OCI-LY7 (cell line): ENCODE results near the gene POLR2F. TPM values are rescaled to one million over a fixed set of nuclear protein-coding genes. Genes with fewer than 3 reads are reported as not detected.

Source experiments
- BruUV-seq: library from RNA; stranded (reverse); fragments of 400-500 nt; replicated peaks from 2 replicates; lab custom pipeline; 2021; lab: Mats Ljungman, UMichigan
- CTCF ChIA-PET: fragments of 300-600 bp; sonication (Branson Sonifier 250); formaldehyde crosslinking; loops from one replicate; lab custom pipeline; 2022; ENCODE audit warnings: antibody characterized with exemption; ENCODE audit not compliant: unreplicated experiment; lab: Charles Lee
- POLR2A ChIA-PET: fragments of 300-600 bp; sonication (Branson Sonifier 250); formaldehyde crosslinking; loops from one replicate; lab custom pipeline; 2022; ENCODE audit warnings: antibody characterized with exemption; lab: Charles Lee
- DNase-seq: peaks from one replicate; pipeline ENCODE4 v3.0.0-alpha.2; 2015; ENCODE audit warnings: low spot score
- H2AFZ ChIP-seq: fragments of 200-600 bp; sonication (generic), shearing (Covaris generic); 2 replicates; pipeline ENCODE4 v1.6.1; 2014; ENCODE audit warnings: mild to moderate bottlenecking, antibody characterized with exemption, low read length, moderate library complexity
- H3K27ac ChIP-seq: fragments of 200-600 bp; sonication (generic); 2 replicates; pipeline ENCODE4 v1.5.1; 2014; ENCODE audit warnings: mixed run types, low read depth, mild to moderate bottlenecking, moderate library complexity, low read length, inconsistent platforms; ENCODE audit not compliant: poor library complexity, severe bottlenecking
- H3K36me3 ChIP-seq: fragments of 200-600 bp; sonication (generic); 2 replicates; pipeline ENCODE4 v1.6.1; 2014; ENCODE audit warnings: mild to moderate bottlenecking, antibody characterized with exemption, low read length, moderate library complexity, mixed read lengths; ENCODE audit not compliant: insufficient read depth
- H3K4me1 ChIP-seq: fragments of 200-600 bp; sonication (generic); 2 replicates; pipeline ENCODE4 v1.5.1; 2014; ENCODE audit warnings: mild to moderate bottlenecking, low read length; ENCODE audit not compliant: insufficient read depth, poor library complexity, severe bottlenecking
- H3K4me2 ChIP-seq: fragments of 200-600 bp; sonication (generic); 2 replicates; pipeline ENCODE4 v1.6.1; 2014; ENCODE audit warnings: mild to moderate bottlenecking, low read length
- H3K4me3 ChIP-seq: fragments of 200-600 bp; sonication (generic); 2 replicates; pipeline ENCODE4 v1.5.1; 2014; ENCODE audit warnings: mild to moderate bottlenecking, low read depth, low read length; ENCODE audit not compliant: poor library complexity, severe bottlenecking
- H3K79me2 ChIP-seq: fragments of 200-600 bp; sonication (generic); 2 replicates; pipeline ENCODE4 v1.6.1; 2016; ENCODE audit warnings: low read depth, mild to moderate bottlenecking, low read length, moderate library complexity, mixed read lengths; ENCODE audit not compliant: insufficient read depth
- H3K9me2 ChIP-seq: fragments of 200-600 bp; sonication (generic); 2 replicates; pipeline ENCODE4 v1.6.1; 2016; ENCODE audit warnings: mild to moderate bottlenecking, low read length, mixed read lengths; ENCODE audit not compliant: insufficient read depth
- H3K9me3 ChIP-seq: fragments of 200-600 bp; sonication (generic); 2 replicates; pipeline ENCODE4 v1.6.1; 2014; ENCODE audit warnings: mild to moderate bottlenecking, mixed run types, low read length, mixed read lengths
- H4K20me1 ChIP-seq: fragments of 200-600 bp; sonication (generic); 2 replicates; pipeline ENCODE4 v1.6.1; 2014; ENCODE audit warnings: mild to moderate bottlenecking, antibody characterized with exemption, low read length, moderate library complexity, mixed read lengths; ENCODE audit not compliant: insufficient read depth
- EZH2phosphoT487 ChIP-seq: fragments of 200-600 bp; sonication (generic); IDR thresholded peaks from 2 replicates; pipeline ENCODE4 v1.6.1; 2018; ENCODE audit warnings: low read depth, borderline replicate concordance, mild to moderate bottlenecking, mixed run types, antibody characterized with exemption, low read length, moderate library complexity, mixed read lengths
- intact Hi-C: fragments of 100-400 bp; cut with micrococcal nuclease; formaldehyde crosslinking; loops from one replicate; pipeline ENCODE4 v1.10.0; 2022; ENCODE audit not compliant: unreplicated experiment
- total RNA-seq, 2 experiments: library from RNA; depleted of rRNA in 1 of 2; stranded (reverse); fragments of >200 nt in 1 of 2; shearing (Covaris generic) in 1 of 2; gene quantifications; 2 replicates each; pipeline ENCODE4 v1.2.3, GENCODE V29; 2014 to 2022
- TF ChIP-seq, protein P1 (sequence below): fragments of 200-600 bp; sonication (generic); conservative IDR thresholded peaks from 2 replicates; pipeline ENCODE4 v1.5.1; 2014; ENCODE audit warnings: mild to moderate bottlenecking, antibody characterized with exemption, low read length, moderate library complexity, mixed read lengths

POLR2F gene
- total RNA-seq, 2 experiments from 2014 or later, result 71.2 to 85.9 TPM

DNA sequence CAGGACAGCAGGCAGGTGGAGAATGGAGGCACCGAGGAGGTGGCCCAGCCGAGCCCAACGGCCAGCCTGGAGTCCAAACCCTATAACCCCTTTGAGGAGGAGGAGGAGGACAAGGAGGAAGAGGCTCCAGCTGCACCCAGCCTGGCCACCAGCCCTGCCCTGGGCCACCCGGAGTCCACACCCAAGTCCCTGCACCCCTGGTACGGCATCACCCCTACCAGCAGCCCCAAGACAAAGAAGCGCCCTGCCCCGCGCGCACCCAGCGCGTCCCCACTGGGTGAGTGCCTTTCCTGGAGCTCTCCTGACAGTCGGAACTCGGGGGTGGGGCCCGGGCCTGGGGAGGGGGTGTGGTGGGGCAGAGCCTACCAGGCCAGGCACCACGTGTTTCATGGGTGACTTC lies 27.7 kb upstream of the POLR2F start:
- POLR2A ChIA-PET, result interaction anchor here (0.7 kb wide), 1 partner anchor 16 kb away, joined by 3 read pairs; no protein-coding TSS in a partner anchor
- no peaks in the 10 kb centered on the region for H3K9me2 ChIP-seq

GRCh38 chr22:37926358-37926757 lies 27.1 kb upstream of the POLR2F start:
- H3K4me3 ChIP-seq, result no peak overlapping the region
- H3K79me2 ChIP-seq, result no peaks in the 10 kb centered on the region
- H3K36me3 ChIP-seq, result peaks cover 6% of the 10 kb centered on the region; the same call in 1 of the 2 replicates
- peaks cover 12% of the 10 kb centered on the region for H3K4me1 ChIP-seq
- no peaks in the 10 kb centered on the region for H3K9me2 ChIP-seq
- no peak overlapping the region for H2AFZ ChIP-seq
- TF ChIP-seq, protein P1, sequence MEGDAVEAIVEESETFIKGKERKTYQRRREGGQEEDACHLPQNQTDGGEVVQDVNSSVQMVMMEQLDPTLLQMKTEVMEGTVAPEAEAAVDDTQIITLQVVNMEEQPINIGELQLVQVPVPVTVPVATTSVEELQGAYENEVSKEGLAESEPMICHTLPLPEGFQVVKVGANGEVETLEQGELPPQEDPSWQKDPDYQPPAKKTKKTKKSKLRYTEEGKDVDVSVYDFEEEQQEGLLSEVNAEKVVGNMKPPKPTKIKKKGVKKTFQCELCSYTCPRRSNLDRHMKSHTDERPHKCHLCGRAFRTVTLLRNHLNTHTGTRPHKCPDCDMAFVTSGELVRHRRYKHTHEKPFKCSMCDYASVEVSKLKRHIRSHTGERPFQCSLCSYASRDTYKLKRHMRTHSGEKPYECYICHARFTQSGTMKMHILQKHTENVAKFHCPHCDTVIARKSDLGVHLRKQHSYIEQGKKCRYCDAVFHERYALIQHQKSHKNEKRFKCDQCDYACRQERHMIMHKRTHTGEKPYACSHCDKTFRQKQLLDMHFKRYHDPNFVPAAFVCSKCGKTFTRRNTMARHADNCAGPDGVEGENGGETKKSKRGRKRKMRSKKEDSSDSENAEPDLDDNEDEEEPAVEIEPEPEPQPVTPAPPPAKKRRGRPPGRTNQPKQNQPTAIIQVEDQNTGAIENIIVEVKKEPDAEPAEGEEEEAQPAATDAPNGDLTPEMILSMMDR, result no peak
- no peak for TF ChIP-seq EZH2phosphoT487
- CTCF ChIA-PET, result no interaction called here
- no peaks in the 10 kb centered on the region for H4K20me1 ChIP-seq
- no TSS peak for BruUV-seq
- intact Hi-C loops, result no loop called here
- no peak overlapping the region for H3K4me2 ChIP-seq
- no peak for DNase-seq
- POLR2A ChIA-PET, result no interaction called here
- H3K27ac ChIP-seq, result no peak overlapping the region
- no peaks in the 10 kb centered on the region for H3K9me3 ChIP-seq

More for the DNA sequence above, 27.7 kb upstream of the POLR2F start:
- Histone ChIP-seq H3K4me2 (no peak overlapping the region), H3K9me3 (no peaks in the 10 kb centered on the region), H2AFZ (no peak overlapping the region), H3K27ac (no peak overlapping the region), H3K4me1 (peaks cover 6% of the 10 kb centered on the region), H3K79me2 (no peaks in the 10 kb centered on the region), H4K20me1 (no peaks in the 10 kb centered on the region), H3K36me3 (peaks cover 6% of the 10 kb centered on the region; the same call in 1 of the 2 replicates), H3K4me3 (no peak overlapping the region)
- CTCF ChIA-PET, result interaction anchor here (0.6 kb wide), 1 partner anchor 320 kb away, joined by 6 read pairs; no protein-coding TSS in a partner anchor
- no peak for TF ChIP-seq EZH2phosphoT487
- TF ChIP-seq, protein P1, result no peak
- intact Hi-C loops, result no loop called here
- no TSS peak for BruUV-seq
- DNase-seq, result no peak

DNA sequence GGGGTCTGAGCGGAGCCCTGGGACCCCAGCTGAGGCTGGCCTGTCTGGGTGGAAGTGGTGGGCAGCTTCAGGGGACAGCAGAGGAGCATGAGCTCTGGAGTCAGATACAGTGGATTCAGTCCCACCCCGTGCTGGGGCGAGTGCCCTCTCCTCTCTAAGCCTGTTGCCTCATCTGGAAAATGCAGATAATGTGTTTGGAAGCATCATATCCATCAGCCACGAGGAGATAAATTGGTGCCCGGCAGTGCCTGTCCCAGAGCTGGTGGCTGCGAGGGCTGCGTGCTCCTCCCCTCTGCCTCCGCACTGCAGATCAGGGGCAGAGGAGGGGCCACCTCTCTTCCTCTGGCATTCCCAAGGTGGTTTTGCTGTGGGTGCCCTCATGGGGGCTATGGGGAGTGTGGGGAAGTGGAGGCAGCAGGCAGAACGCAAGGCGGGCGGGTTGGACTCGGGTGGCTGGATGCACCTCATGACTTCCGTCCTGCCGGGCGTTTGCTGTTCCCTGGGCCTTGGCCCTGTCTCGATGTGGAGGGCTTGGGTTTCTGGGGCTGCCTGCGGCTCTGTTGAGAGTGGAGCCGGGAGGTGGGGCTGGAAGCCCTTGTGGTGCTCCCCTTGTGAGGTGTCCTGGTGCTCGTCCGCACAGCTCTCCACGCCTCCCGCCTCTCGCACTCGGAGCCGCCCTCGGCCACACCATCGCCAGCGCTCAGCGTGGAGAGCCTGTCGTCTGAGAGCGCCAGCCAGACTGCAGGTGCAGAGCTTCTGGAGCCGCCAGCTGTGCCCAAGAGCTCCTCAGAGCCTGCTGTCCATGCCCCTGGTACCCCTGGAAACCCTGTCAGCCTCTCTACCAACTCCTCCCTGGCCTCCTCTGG lies 26.5 kb upstream of the POLR2F start:
- BruUV-seq, result no TSS peak
- H3K9me2 ChIP-seq, result no peaks in the 10 kb centered on the region
- H3K36me3 ChIP-seq, result peaks cover 6% of the 10 kb centered on the region; the same call in 1 of the 2 replicates
- ChIA-PET CTCF (interaction anchor here (0.6 kb wide), 1 partner anchor 284 kb away, joined by 3 read pairs; no protein-coding TSS in a partner anchor), POLR2A (no interaction called here)
- no peak overlapping the region for H3K4me2 ChIP-seq
- no peaks in the 10 kb centered on the region for H3K9me3 ChIP-seq
- no peak for DNase-seq
- intact Hi-C loops, result no loop called here
- no peak overlapping the region for H2AFZ ChIP-seq
- no peak overlapping the region for H3K4me3 ChIP-seq
- H3K4me1 ChIP-seq, result peaks cover 18% of the 10 kb centered on the region
- no peaks in the 10 kb centered on the region for H4K20me1 ChIP-seq
- no peak for TF ChIP-seq EZH2phosphoT487
- TF ChIP-seq, protein P1, result no peak
- no peak overlapping the region for H3K27ac ChIP-seq
- no peaks in the 10 kb centered on the region for H3K79me2 ChIP-seq
